LNCAP (cell line): ENCODE data around the gene CECR2.

ENCODE experiments used
- TF ChIP-seq, protein P1 (sequence below): fragments of 450-650 bp; IDR thresholded peaks from 2 replicates; pipeline ENCODE4 v1.5.1; 2017; ENCODE audit warnings: mild to moderate bottlenecking

Gene CECR2

DNA sequence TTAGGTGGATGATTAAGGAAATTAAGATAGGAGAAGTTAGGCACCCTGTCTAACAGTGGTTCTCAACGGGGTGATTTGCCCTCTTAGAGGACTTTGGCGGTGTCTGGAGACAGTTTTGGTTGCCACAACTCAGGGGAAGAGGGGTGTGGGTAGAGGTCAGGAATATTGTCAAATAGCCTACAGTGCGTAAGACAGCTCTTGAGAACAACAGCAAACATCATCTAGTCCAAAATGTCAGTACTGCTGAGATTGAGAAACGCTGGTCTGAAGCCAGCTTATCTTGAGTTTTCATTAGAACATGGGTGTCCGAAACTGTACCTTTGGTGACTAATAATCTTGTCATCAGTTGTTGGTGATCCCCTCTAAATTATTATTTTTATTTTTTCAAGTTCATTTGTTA, 38.4 kb downstream of the CECR2 start:
- TF ChIP-seq, protein P1, sequence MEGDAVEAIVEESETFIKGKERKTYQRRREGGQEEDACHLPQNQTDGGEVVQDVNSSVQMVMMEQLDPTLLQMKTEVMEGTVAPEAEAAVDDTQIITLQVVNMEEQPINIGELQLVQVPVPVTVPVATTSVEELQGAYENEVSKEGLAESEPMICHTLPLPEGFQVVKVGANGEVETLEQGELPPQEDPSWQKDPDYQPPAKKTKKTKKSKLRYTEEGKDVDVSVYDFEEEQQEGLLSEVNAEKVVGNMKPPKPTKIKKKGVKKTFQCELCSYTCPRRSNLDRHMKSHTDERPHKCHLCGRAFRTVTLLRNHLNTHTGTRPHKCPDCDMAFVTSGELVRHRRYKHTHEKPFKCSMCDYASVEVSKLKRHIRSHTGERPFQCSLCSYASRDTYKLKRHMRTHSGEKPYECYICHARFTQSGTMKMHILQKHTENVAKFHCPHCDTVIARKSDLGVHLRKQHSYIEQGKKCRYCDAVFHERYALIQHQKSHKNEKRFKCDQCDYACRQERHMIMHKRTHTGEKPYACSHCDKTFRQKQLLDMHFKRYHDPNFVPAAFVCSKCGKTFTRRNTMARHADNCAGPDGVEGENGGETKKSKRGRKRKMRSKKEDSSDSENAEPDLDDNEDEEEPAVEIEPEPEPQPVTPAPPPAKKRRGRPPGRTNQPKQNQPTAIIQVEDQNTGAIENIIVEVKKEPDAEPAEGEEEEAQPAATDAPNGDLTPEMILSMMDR = no peak

DNA sequence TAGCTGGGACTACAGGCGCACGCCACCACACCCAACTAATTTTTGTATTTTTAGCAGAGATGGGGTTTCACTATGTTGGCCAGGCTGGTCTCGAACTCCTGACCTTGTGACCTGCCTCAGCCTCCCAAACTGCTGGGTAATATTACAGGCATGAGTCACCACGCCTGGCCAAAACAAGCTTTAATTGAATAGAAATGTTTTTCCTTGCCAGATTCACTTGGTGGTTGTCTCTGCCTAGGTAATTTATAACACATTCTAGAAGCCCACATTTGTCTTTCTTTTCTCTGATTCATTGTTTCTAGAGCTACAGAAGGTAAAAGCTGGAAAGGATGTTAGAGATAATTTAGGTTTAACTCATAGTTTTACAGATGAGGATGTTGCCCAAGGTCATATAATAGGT, 41.3 kb downstream of the CECR2 start:
- TF ChIP-seq, protein P1 = no peak

DNA sequence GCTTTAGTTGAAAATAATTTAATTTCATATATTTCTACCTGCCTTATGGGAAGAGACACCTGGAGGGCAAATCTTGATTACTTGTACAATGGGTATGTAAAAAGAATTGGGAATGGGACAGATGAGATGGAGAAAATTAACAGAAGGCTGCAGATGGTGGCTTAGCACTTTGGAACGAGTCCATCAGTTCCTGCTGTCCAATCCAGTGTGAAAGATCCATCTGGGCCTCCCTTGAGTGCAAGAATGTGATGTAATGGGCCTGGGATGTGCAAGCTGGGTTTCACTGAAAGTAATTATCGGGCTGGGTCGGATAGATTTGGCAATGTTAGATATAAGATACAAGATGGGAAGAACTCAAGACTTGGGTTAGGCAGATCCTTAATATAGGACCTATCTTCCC, 42.0 kb downstream of the CECR2 start:
- TF ChIP-seq, protein P1 = no peak

GRCh38 chr22:17412232-17412631, 43.0 kb downstream of the CECR2 start:
- TF ChIP-seq, protein P1 = no peak

- TF ChIP-seq, protein P1 = no peak
Observed at GRCh38 chr22:17418890-17419324, 49.6 kb downstream of the CECR2 start.

GRCh38 chr22:17419348-17419747, 50.1 kb downstream of the CECR2 start:
- TF ChIP-seq, protein P1 = no peak

DNA sequence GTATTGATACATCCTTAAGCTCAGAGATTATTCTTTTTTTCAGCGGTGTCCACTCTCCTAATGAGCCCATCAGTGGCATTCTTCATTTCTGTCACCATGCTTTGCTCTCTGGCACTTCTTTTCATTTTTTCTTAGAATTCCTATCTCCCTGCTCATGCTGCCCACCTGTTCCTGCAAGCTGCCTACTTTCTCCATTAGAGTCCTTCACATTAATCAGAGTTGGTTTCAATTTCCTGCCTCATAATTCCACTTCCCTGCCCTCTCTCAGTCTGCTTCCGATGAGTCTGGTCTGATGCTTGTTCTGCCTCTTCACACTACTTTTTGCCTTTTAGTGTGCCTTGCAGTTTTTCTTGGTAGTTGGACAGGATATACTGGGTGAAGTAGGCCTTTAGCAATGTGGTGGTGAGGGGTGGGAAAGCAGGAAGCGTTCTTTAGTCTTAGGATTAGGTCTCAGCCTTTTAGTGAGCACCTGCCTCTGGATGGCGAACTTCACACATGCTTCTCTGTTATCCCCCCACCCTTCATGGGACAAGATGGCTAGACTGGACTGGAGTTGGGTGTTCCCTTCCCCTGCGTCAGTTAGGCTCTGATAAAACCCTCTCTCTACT, 53.6 kb downstream of the CECR2 start:
- TF ChIP-seq, protein P1 = no peak

DNA sequence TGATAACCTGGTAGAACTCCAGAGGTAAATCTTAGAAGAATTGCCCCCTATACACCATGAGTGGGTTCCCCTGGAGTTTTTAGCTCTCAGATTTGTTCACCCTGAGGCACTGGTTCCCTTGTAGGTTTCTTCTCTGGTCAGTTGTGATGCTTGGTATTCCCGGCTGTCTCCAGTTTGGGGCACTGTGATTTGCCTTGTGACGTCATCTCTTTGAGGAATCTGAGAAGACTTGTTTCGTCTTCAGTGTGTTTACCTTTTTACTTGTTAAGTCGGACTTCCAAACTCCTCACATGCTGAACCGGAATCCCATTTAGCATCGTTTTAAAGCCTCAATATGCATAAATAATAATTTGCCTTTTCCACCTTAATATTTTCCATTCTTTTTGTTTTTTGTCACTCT, 54.4 kb downstream of the CECR2 start:
- TF ChIP-seq, protein P1 = no peak
